ENCODE data around the gene CEP20.

Gene CEP20

DNA sequence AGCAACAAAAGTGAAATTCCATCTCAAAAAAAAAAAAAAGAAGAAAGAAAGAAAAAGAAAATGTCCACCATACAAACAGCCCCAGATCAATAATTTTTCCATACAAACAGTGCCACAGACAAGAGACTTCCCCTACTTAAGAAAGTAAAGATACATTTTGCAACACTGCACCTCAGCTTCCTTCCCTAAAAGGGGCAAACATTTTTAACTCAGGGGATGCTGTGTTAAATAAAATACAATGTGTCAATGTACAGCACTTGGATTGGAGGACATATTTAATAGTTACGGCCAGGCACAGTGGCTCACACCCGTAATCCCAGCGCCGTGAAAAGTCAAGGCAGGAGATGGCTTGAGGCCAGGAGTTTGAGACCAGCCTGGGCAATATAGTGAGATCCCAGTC, 53.9 kb downstream of the CEP20 start:
- H3K27me3 ChIP-seq (ENCODE audit: control insufficient read depth, insufficient read depth, low read length), result no peaks in the 10 kb centered on the region
- no peaks in the 10 kb centered on the region for H3K4me1 ChIP-seq (ENCODE audit: control insufficient read depth, insufficient read depth, low read length)
- no peak for DNase-seq (ENCODE audit: low read depth, low spot score)
- no peaks in the 10 kb centered on the region for H3K36me3 ChIP-seq (ENCODE audit: control insufficient read depth, insufficient read depth, low read length)
- no peak overlapping the region for H3K27ac ChIP-seq (ENCODE audit: low read length)
- H3K4me3 ChIP-seq (ENCODE audit: low read length), result no peak overlapping the region
- no CpG with 5 or more reads among the region's 4 CpGs for WGBS (ENCODE audit: insufficient coverage, insufficient read length)
- no peaks in the 10 kb centered on the region for H3K9me3 ChIP-seq (ENCODE audit: control insufficient read depth, insufficient read depth, low read length)

DNA sequence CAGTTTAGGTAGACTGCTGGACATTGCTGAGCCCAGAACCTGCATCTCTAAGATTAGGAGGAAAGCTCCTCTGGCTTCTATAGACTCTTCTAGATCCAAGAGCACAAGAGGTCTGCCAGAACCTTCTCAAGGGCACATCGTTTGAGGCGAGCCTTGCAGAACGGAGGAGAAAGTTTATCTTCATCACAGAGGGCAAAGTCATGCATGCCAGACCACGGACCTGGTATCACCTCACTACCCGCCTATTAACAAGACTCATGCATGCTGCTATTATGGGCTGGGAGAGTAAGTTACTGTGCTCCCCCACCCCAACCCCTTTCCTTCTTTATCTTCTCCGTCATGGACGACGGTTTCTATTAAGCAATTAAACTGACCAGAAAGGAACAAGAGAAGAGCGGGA, 54.9 kb downstream of the CEP20 start:
- no peak overlapping the region for H3K4me3 ChIP-seq (ENCODE audit: low read length)
- no peaks in the 10 kb centered on the region for H3K27me3 ChIP-seq (ENCODE audit: control insufficient read depth, insufficient read depth, low read length)
- H3K27ac ChIP-seq (ENCODE audit: low read length), result no peak overlapping the region
- H3K4me1 ChIP-seq (ENCODE audit: control insufficient read depth, insufficient read depth, low read length), result no peaks in the 10 kb centered on the region
- no peaks in the 10 kb centered on the region for H3K36me3 ChIP-seq (ENCODE audit: control insufficient read depth, insufficient read depth, low read length)
- WGBS (ENCODE audit: insufficient coverage, insufficient read length), result no CpG with 5 or more reads among the region's 9 CpGs
- no peaks in the 10 kb centered on the region for H3K9me3 ChIP-seq (ENCODE audit: control insufficient read depth, insufficient read depth, low read length)
- DNase-seq (ENCODE audit: low read depth, low spot score), result no peak

GRCh38 chr16:15832241-15832640, 56.2 kb downstream of the CEP20 start:
- Histone ChIP-seq H3K9me3 (ENCODE audit: control insufficient read depth, insufficient read depth, low read length) (no peaks in the 10 kb centered on the region), H3K27me3 (ENCODE audit: control insufficient read depth, insufficient read depth, low read length) (no peaks in the 10 kb centered on the region), H3K27ac (ENCODE audit: low read length) (no peak overlapping the region), H3K36me3 (ENCODE audit: control insufficient read depth, insufficient read depth, low read length) (no peaks in the 10 kb centered on the region), H3K4me1 (ENCODE audit: control insufficient read depth, insufficient read depth, low read length) (no peaks in the 10 kb centered on the region), H3K4me3 (ENCODE audit: low read length) (no peak overlapping the region)
- DNase-seq (ENCODE audit: low read depth, low spot score), result no peak
- WGBS (ENCODE audit: insufficient coverage, insufficient read length), result no CpG with 5 or more reads among the region's 6 CpGs

DNA sequence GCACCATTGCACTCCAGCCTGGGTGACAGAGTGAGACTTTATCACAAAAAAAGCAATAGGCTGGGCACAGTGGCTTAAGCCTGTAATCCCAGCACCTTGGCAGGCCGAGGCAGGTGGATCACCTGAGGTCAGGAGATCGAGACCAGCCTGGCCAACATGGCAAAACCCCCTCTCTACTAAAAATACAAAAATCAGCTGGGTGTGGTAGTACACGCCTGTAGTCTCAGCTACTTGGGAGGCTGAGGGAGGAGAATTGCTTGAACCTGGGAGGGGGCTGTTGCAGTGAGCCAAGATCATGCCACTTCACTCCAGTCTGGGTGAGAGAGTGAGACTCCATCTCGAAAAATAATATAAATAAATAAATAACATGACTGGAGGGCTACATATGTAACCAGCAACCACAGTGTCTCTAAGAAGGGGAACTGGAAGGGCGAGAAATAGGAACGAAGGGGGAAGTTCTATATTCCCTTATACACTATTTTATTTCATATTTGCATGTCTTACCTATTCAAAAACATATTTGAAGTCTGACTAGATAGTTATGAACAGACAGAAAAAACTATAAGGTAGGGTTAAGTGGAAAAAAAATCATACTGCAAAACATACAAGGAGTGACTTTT, 57.5 kb downstream of the CEP20 start:
- H3K36me3 ChIP-seq (ENCODE audit: control insufficient read depth, insufficient read depth, low read length), result no peaks in the 10 kb centered on the region
- DNase-seq (ENCODE audit: low read depth, low spot score), result no peak
- H3K4me3 ChIP-seq (ENCODE audit: low read length), result no peak overlapping the region
- WGBS (ENCODE audit: insufficient coverage, insufficient read length), result no CpG with 5 or more reads among the region's 6 CpGs
- H3K27ac ChIP-seq (ENCODE audit: low read length), result no peak overlapping the region
- H3K27me3 ChIP-seq (ENCODE audit: control insufficient read depth, insufficient read depth, low read length), result no peaks in the 10 kb centered on the region
- no peaks in the 10 kb centered on the region for H3K9me3 ChIP-seq (ENCODE audit: control insufficient read depth, insufficient read depth, low read length)
- H3K4me1 ChIP-seq (ENCODE audit: control insufficient read depth, insufficient read depth, low read length), result no peaks in the 10 kb centered on the region

GRCh38 chr16:15829460-15829859, 58.9 kb downstream of the CEP20 start:
- Histone ChIP-seq H3K36me3 (ENCODE audit: control insufficient read depth, insufficient read depth, low read length) (no peaks in the 10 kb centered on the region), H3K27me3 (ENCODE audit: control insufficient read depth, insufficient read depth, low read length) (no peaks in the 10 kb centered on the region), H3K9me3 (ENCODE audit: control insufficient read depth, insufficient read depth, low read length) (no peaks in the 10 kb centered on the region), H3K4me1 (ENCODE audit: control insufficient read depth, insufficient read depth, low read length) (no peaks in the 10 kb centered on the region), H3K27ac (ENCODE audit: low read length) (no peak overlapping the region), H3K4me3 (ENCODE audit: low read length) (no peak overlapping the region)
- no peak for DNase-seq (ENCODE audit: low read depth, low spot score)
- no CpG with 5 or more reads among the region's 9 CpGs for WGBS (ENCODE audit: insufficient coverage, insufficient read length)

DNA sequence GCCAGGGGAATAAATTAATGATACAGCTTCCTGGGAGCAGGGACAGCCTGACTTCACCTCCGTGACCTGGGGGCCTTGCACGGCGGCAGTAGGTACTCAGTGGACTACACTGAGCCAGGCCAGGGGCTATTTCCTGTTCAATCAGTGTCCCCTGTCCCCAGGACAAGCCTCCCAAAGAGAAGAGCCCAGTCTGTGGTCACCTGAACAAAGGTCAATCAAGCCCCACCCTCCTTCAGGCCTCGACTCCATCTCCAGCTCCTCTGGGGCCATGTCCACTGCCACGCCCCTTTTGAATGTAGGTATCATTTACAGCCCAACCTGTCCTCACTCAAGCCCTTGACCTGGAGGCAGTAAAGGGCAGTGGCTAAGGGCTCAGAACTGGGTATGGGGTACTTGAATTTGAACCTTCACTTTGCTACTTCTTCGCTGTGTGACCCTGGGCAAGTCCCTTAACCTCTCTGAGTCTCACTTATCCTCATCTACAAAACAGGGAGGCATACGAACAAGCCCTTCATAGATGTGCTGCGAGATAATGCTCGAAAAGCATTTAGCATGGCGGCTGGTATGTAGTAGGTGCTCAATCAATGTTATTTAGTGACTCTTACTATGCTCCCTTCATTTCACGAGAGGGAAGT, 60.6 kb downstream of the CEP20 start:
- no CpG with 5 or more reads among the region's 11 CpGs for WGBS (ENCODE audit: insufficient coverage, insufficient read length)
- Histone ChIP-seq H3K36me3 (ENCODE audit: control insufficient read depth, insufficient read depth, low read length) (no peaks in the 10 kb centered on the region), H3K4me3 (ENCODE audit: low read length) (no peak overlapping the region), H3K27me3 (ENCODE audit: control insufficient read depth, insufficient read depth, low read length) (no peaks in the 10 kb centered on the region), H3K27ac (ENCODE audit: low read length) (no peak overlapping the region), H3K4me1 (ENCODE audit: control insufficient read depth, insufficient read depth, low read length) (no peaks in the 10 kb centered on the region), H3K9me3 (ENCODE audit: control insufficient read depth, insufficient read depth, low read length) (no peaks in the 10 kb centered on the region)
- DNase-seq (ENCODE audit: low read depth, low spot score), result no peak

DNA sequence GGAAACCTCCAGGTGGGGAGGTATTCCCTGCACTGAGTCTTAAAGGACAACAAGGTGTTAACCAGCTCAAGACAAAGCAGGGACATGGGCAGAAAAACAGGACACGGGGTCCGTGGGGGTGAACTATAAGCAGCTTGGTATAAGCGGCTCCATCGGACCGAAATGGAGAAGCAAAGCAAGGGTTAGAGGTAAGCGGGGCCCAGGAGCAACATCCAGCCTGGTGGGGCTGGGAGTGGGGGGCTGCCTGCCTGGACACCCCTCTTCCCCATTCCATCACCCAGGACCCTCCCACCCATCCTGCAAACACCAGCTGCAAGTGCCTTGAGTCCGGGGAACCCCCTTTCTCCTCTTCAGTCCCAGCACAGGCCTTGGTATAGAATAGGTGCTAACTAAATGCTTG, 61.1 kb downstream of the CEP20 start:
- Histone ChIP-seq H3K27ac (ENCODE audit: low read length) (no peak overlapping the region), H3K36me3 (ENCODE audit: control insufficient read depth, insufficient read depth, low read length) (no peaks in the 10 kb centered on the region), H3K4me3 (ENCODE audit: low read length) (no peak overlapping the region), H3K9me3 (ENCODE audit: control insufficient read depth, insufficient read depth, low read length) (no peaks in the 10 kb centered on the region), H3K4me1 (ENCODE audit: control insufficient read depth, insufficient read depth, low read length) (no peaks in the 10 kb centered on the region), H3K27me3 (ENCODE audit: control insufficient read depth, insufficient read depth, low read length) (no peaks in the 10 kb centered on the region)
- no CpG with 5 or more reads among the region's 7 CpGs for WGBS (ENCODE audit: insufficient coverage, insufficient read length)
- no peak for DNase-seq (ENCODE audit: low read depth, low spot score)

- H3K9me3 ChIP-seq (ENCODE audit: control insufficient read depth, insufficient read depth, low read length), result no peaks in the 10 kb centered on the region
- no peaks in the 10 kb centered on the region for H3K36me3 ChIP-seq (ENCODE audit: control insufficient read depth, insufficient read depth, low read length)
- H3K27me3 ChIP-seq (ENCODE audit: control insufficient read depth, insufficient read depth, low read length), result no peaks in the 10 kb centered on the region
- no peak overlapping the region for H3K27ac ChIP-seq (ENCODE audit: low read length)
- DNase-seq (ENCODE audit: low read depth, low spot score), result no peak
- no CpG with 5 or more reads among the region's 9 CpGs for WGBS (ENCODE audit: insufficient coverage, insufficient read length)
- no peaks in the 10 kb centered on the region for H3K4me1 ChIP-seq (ENCODE audit: control insufficient read depth, insufficient read depth, low read length)
- H3K4me3 ChIP-seq (ENCODE audit: low read length), result no peak overlapping the region
These were observed 62.6 kb downstream of the CEP20 start for GRCh38 chr16:15825750-15826305.

DNA sequence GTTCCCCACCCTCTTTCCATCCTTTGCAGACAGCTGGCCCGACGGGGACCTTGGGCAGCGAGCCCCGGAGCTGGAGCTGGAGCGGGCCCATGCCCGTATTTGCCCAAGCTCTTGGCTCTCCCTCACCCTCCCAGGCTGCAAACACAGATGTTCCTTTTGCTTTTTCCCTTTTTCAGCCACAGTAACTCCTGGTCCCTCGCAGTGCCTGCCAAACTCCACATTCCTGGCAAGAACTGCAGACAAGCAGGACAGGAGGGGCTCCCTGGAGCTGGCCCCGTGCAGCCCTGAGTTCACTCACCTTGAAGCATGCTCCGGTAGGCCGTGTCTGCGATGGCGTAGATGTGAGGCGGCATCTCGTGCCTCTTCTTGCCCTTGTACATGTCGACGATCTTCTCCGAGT, 65.4 kb downstream of the CEP20 start:
- no peak overlapping the region for H3K4me3 ChIP-seq (ENCODE audit: low read length)
- no peaks in the 10 kb centered on the region for H3K27me3 ChIP-seq (ENCODE audit: control insufficient read depth, insufficient read depth, low read length)
- no peak for DNase-seq (ENCODE audit: low read depth, low spot score)
- WGBS (ENCODE audit: insufficient coverage, insufficient read length), result no CpG with 5 or more reads among the region's 17 CpGs
- H3K27ac ChIP-seq (ENCODE audit: low read length), result no peak overlapping the region
- H3K4me1 ChIP-seq (ENCODE audit: control insufficient read depth, insufficient read depth, low read length), result no peaks in the 10 kb centered on the region
- no peaks in the 10 kb centered on the region for H3K36me3 ChIP-seq (ENCODE audit: control insufficient read depth, insufficient read depth, low read length)
- H3K9me3 ChIP-seq (ENCODE audit: control insufficient read depth, insufficient read depth, low read length), result no peaks in the 10 kb centered on the region

GRCh38 chr16:15820837-15821236, 67.6 kb downstream of the CEP20 start:
- H3K4me1 ChIP-seq (ENCODE audit: control insufficient read depth, insufficient read depth, low read length), result no peaks in the 10 kb centered on the region
- no peak overlapping the region for H3K27ac ChIP-seq (ENCODE audit: low read length)
- no peaks in the 10 kb centered on the region for H3K36me3 ChIP-seq (ENCODE audit: control insufficient read depth, insufficient read depth, low read length)
- no peak for DNase-seq (ENCODE audit: low read depth, low spot score)
- no peaks in the 10 kb centered on the region for H3K9me3 ChIP-seq (ENCODE audit: control insufficient read depth, insufficient read depth, low read length)
- no peaks in the 10 kb centered on the region for H3K27me3 ChIP-seq (ENCODE audit: control insufficient read depth, insufficient read depth, low read length)
- WGBS (ENCODE audit: insufficient coverage, insufficient read length), result no CpG with 5 or more reads among the region's 7 CpGs
- H3K4me3 ChIP-seq (ENCODE audit: low read length), result no peak overlapping the region

DNA sequence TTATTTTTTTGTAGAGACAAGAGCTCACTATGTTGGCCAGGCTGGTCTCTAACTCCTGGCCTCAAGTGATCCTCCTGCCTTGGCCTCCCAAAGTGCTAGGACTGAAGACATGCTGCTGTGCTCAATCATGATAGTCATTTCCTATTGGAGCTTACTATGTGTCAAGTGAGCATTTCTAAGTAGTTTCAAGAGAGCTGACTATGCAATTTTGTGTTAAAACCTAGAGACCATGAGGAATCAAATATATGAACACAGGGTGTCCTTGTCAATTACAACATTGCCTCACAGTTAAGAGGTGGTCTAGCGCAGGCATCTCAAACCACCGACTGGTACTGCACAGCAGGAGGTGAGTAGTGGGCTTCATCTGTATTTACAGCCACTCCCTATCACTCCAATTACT, 69.4 kb downstream of the CEP20 start:
- WGBS (ENCODE audit: insufficient coverage, insufficient read length), result no CpG with 5 or more reads among the region's 2 CpGs
- no peak for DNase-seq (ENCODE audit: low read depth, low spot score)
- Histone ChIP-seq H3K4me3 (ENCODE audit: low read length) (no peak overlapping the region), H3K27me3 (ENCODE audit: control insufficient read depth, insufficient read depth, low read length) (no peaks in the 10 kb centered on the region), H3K36me3 (ENCODE audit: control insufficient read depth, insufficient read depth, low read length) (no peaks in the 10 kb centered on the region), H3K27ac (ENCODE audit: low read length) (no peak overlapping the region), H3K4me1 (ENCODE audit: control insufficient read depth, insufficient read depth, low read length) (no peaks in the 10 kb centered on the region), H3K9me3 (ENCODE audit: control insufficient read depth, insufficient read depth, low read length) (no peaks in the 10 kb centered on the region)
